Osteoblast (primary cell): ENCODE data around the gene RAB20. TPM values are rescaled to one million over a fixed set of nuclear protein-coding genes. Genes with fewer than 3 reads are reported as not detected.
"Not testable (repeated sequence)": the region's sequence is repeated elsewhere in the genome, so short reads cannot be mapped to it uniquely, and the experiment has no call there.

Experiments
- DNase-seq: peaks from one replicate; pipeline ENCODE4 v3.0.0; 2011; ENCODE audit warnings: low spot score, mixed read lengths; ENCODE audit not compliant: insufficient read length; ENCODE audit errors: missing footprints
- H2AFZ ChIP-seq: 2 replicates; pipeline ENCODE4 v1.6.0; 2011; ENCODE audit warnings: mild to moderate bottlenecking, low read length
- H3K27ac ChIP-seq: 2 replicates; pipeline ENCODE4 v1.5.1; 2011; ENCODE audit warnings: mild to moderate bottlenecking, low read depth, low read length, moderate library complexity
- H3K27me3 ChIP-seq: 2 replicates; pipeline ENCODE4 v1.6.0; 2012; ENCODE audit warnings: mild to moderate bottlenecking, control low read depth, inconsistent platforms, low read length, moderate library complexity; ENCODE audit not compliant: insufficient read depth
- H3K36me3 ChIP-seq: 2 replicates; pipeline ENCODE4 v1.5.1; 2011; ENCODE audit warnings: mild to moderate bottlenecking, low read length, control low read depth, moderate library complexity; ENCODE audit not compliant: insufficient read depth
- H3K4me1 ChIP-seq: 2 replicates; pipeline ENCODE4 v1.5.1; 2011; ENCODE audit warnings: mild to moderate bottlenecking, low read length, control low read depth, moderate library complexity; ENCODE audit not compliant: insufficient read depth
- H3K4me2 ChIP-seq: 2 replicates; pipeline ENCODE4 v1.6.0; 2011; ENCODE audit warnings: mild to moderate bottlenecking, low read length; ENCODE audit not compliant: insufficient read depth
- H3K4me3 ChIP-seq: fragments of 200-600 bp; sonication (generic); 3 replicates; pipeline ENCODE4 v1.5.1; 2012; ENCODE audit warnings: mild to moderate bottlenecking, low read length, inconsistent platforms; ENCODE audit not compliant: insufficient read depth
- H3K79me2 ChIP-seq: 2 replicates; pipeline ENCODE4 v1.6.0; 2012; ENCODE audit warnings: mild to moderate bottlenecking, low read length, control low read depth, inconsistent platforms; ENCODE audit not compliant: insufficient read depth
- H3K9me3 ChIP-seq: 2 replicates; pipeline ENCODE4 v1.5.1; 2011; ENCODE audit warnings: low read depth, low read length, control low read depth
- H4K20me1 ChIP-seq: 2 replicates; pipeline ENCODE4 v1.6.0; 2012; ENCODE audit warnings: mild to moderate bottlenecking, low read length, control low read depth; ENCODE audit not compliant: insufficient read depth
- total RNA-seq: library from RNA; depleted of rRNA; stranded (reverse); fragments of >200 nt; gene quantifications from 2 replicates; pipeline ENCODE4 v1.2.3, GENCODE V29; 2012
- TF ChIP-seq, protein P1 (sequence below): IDR thresholded peaks from 2 replicates; pipeline ENCODE4 v1.5.1; 2011; ENCODE audit warnings: mild to moderate bottlenecking, low read depth, low read length, moderate library complexity; ENCODE audit errors: extremely low read depth

Gene RAB20
- total RNA-seq, 1 donor, result 3.6 TPM

DNA sequence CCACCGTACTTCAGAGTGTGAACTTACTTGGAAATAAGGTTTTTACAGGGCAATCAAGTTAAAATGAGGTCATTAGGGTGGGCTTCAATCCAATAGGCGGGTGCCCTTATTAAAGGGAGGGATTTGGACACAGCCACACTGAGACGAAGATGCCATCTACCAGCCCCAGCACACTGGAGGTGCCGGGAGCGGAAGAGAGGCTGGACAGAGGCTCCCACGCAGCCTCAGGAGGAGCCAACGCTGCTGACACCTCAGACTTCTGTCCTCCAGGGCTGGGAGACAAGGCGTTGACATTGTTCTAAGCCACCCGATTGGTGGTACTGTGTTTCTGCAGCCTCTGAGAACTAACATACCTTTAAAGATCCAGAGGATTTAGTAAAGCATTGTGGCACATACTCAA, 12.6 kb upstream of the RAB20 start:
- Histone ChIP-seq H3K27me3 (peaks cover 60% of the 10 kb centered on the region), H3K27ac (no peak overlapping the region), H3K9me3 (no peaks in the 10 kb centered on the region), H3K4me2 (no peak overlapping the region), H3K79me2 (no peaks in the 10 kb centered on the region), H4K20me1 (no peaks in the 10 kb centered on the region), H2AFZ (no peak overlapping the region), H3K4me1 (peaks cover 4% of the 10 kb centered on the region), H3K4me3 (no peak overlapping the region), H3K36me3 (no peaks in the 10 kb centered on the region)
- no peak for DNase-seq
- TF ChIP-seq, protein P1, sequence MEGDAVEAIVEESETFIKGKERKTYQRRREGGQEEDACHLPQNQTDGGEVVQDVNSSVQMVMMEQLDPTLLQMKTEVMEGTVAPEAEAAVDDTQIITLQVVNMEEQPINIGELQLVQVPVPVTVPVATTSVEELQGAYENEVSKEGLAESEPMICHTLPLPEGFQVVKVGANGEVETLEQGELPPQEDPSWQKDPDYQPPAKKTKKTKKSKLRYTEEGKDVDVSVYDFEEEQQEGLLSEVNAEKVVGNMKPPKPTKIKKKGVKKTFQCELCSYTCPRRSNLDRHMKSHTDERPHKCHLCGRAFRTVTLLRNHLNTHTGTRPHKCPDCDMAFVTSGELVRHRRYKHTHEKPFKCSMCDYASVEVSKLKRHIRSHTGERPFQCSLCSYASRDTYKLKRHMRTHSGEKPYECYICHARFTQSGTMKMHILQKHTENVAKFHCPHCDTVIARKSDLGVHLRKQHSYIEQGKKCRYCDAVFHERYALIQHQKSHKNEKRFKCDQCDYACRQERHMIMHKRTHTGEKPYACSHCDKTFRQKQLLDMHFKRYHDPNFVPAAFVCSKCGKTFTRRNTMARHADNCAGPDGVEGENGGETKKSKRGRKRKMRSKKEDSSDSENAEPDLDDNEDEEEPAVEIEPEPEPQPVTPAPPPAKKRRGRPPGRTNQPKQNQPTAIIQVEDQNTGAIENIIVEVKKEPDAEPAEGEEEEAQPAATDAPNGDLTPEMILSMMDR, result no peak

DNA sequence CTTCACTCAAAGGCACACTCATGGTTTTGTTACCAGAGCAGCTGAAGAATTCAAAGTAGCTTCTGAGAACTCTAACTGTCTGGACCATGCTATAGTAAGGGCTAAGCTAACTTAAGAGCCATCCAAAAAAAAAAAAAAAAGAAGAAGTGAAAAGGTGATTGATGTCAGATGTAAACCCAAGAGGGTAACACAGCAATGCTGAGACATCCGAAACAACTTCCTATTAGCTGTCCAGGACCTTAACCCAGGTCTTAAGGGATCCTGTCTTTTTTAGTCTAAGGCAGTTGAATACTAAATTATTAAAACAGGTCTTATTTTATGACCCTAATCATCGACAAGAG, 11.2 kb upstream of the RAB20 start:
- Histone ChIP-seq H3K27ac (no peak overlapping the region), H2AFZ (no peak overlapping the region), H3K27me3 (peaks cover 66% of the 10 kb centered on the region), H4K20me1 (no peaks in the 10 kb centered on the region), H3K36me3 (no peaks in the 10 kb centered on the region), H3K79me2 (no peaks in the 10 kb centered on the region), H3K4me3 (no peak overlapping the region), H3K4me1 (peaks cover 4% of the 10 kb centered on the region), H3K9me3 (no peaks in the 10 kb centered on the region), H3K4me2 (no peak overlapping the region)
- TF ChIP-seq, protein P1, result no peak
- DNase-seq, result no peak

DNA sequence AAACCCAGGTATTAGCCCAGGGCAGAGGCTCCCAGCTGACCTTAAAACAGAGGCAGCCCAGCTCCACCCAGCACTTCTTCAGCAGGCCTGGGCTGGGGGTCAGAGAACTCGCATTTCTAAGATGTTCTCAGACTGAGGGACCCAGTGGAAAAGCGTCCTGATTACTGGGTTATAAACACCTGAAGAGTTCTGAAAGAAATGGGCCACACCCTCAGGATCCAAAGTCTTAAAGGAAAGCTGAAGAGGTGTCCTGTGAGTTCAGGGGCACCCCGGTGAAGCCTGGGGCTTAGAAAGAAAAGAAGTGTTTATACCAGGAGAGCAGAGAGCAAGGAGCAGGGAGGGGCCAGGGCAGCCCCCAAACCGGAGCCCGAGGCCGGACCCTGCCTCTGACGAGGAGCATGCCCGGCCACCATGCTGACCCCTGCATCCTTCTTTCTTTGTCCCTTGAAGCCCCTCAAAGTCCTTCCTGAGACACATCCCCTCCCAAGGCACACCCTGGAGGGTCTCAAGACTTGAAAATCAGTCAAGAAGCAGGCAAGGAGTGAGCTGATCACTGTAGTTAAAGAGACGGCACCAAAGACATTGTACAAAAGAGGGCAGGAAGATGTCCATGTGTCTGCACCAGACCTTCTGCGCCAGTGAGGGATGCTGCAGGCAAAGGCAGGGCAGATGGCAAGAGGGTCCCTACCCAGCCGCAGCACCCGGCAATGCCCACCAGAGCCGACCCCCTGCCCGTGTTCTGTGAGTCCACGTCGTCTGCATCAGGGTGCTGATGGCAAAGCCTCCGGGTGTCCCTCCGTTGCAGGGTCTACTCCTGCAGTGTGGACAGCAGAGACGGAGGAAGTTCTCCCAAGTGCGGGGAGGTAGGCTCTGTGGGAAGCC, 10.6 kb upstream of the RAB20 start:
- Histone ChIP-seq H3K4me2 (no peak overlapping the region), H3K4me3 (no peak overlapping the region), H3K27me3 (peaks cover 66% of the 10 kb centered on the region), H3K36me3 (no peaks in the 10 kb centered on the region), H3K9me3 (no peaks in the 10 kb centered on the region), H4K20me1 (no peaks in the 10 kb centered on the region), H3K27ac (no peak overlapping the region), H3K79me2 (no peaks in the 10 kb centered on the region), H2AFZ (no peak overlapping the region), H3K4me1 (peaks cover 4% of the 10 kb centered on the region)
- TF ChIP-seq, protein P1, result no peak
- DNase-seq, result no peak

DNA sequence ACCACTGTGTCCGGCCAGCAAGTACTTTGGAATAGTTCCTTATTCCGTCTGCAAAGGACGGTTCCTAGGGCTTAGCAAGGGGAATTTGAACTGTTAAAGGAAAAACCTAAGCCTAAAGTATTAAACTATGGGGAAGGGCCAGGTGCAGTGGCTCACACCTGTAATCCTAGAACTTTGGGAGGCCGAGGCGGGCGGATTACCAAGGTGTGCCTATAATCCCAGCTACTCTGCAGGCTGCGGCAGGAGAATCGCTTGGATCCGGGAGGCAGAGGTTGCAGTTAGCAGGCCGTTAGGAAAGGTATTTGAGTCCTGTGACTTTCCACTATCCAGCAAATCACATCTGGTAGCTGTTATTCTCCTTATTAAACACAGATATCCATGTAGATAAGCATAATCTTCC, 9.4 kb upstream of the RAB20 start:
- no peak overlapping the region for H3K4me2 ChIP-seq
- TF ChIP-seq, protein P1, result no peak
- no peak overlapping the region for H3K4me3 ChIP-seq
- no peaks in the 10 kb centered on the region for H4K20me1 ChIP-seq
- peaks cover 4% of the 10 kb centered on the region for H3K4me1 ChIP-seq
- peaks cover 66% of the 10 kb centered on the region for H3K27me3 ChIP-seq
- H3K9me3 ChIP-seq, result no peaks in the 10 kb centered on the region
- H3K79me2 ChIP-seq, result no peaks in the 10 kb centered on the region
- H2AFZ ChIP-seq, result no peak overlapping the region
- H3K36me3 ChIP-seq, result no peaks in the 10 kb centered on the region
- DNase-seq, result no peak
- no peak overlapping the region for H3K27ac ChIP-seq

DNA sequence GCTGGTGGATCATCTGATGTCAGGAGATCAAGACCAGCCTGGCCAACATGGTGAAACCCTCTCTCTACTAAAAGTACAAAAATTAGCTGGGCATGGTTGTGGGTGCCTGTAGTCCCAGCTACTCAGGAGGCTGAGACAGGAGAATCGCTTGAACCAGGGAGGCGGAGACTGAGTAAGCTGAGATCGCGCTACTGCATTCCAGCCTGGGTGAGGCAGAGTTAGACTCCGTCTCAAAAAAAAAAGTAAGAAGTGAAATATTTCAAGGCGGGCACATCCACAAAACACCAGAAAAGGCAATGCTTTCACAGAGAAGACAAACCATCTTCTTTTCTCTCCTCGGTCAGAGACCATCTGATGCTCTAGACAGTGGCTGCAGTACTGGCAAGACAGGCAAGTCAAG, 8.4 kb upstream of the RAB20 start:
- DNase-seq, H4K20me1 ChIP-seq, H2AFZ ChIP-seq, H3K36me3 ChIP-seq, H3K27ac ChIP-seq, H3K79me2 ChIP-seq, H3K4me3 ChIP-seq, H3K9me3 ChIP-seq, H3K4me2 ChIP-seq, H3K4me1 ChIP-seq: not testable (repeated sequence)
- peaks cover 61% of the 10 kb centered on the region for H3K27me3 ChIP-seq
